GM03348 (cell line): ENCODE results near the gene SIGMAR1.

Experiments
- DNase-seq: peaks from one replicate; pipeline ENCODE4 v3.0.0; 2012; ENCODE audit warnings: low spot score

Gene SIGMAR1

GRCh38 chr9:34637356-34638137 is at the start of gene SIGMAR1:
SIGMAR1 (minus strand) TSS chr9:34637787; CDS start chr9:34637697, 90 bp downstream.
- peak; percentile 97 for DNase-seq

GRCh38 chr9:34686732-34687131 is 49.1 kb upstream of the SIGMAR1 start:
- DNase-seq: peak; percentile 43

DNA sequence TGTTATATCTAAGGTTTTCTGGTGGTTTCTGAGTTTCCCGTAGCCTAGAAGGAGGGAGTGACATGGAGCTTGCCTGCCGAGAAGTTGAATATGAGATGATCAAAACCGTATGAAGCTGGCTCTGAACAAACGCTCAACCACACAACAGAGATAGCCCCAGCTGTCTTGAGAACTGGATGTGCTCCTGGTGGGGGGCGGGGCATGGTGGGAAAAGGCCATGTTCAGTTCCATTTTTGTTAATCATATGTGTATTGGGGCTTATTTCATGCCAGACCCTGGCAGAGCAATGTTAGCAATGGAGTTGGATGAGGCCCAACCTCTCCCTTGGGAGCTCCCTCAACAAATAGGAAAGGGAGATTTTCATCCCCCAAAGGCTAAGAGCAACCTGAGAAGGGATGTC is 48.6 kb upstream of the SIGMAR1 start:
- peak; percentile 36 for DNase-seq

DNA sequence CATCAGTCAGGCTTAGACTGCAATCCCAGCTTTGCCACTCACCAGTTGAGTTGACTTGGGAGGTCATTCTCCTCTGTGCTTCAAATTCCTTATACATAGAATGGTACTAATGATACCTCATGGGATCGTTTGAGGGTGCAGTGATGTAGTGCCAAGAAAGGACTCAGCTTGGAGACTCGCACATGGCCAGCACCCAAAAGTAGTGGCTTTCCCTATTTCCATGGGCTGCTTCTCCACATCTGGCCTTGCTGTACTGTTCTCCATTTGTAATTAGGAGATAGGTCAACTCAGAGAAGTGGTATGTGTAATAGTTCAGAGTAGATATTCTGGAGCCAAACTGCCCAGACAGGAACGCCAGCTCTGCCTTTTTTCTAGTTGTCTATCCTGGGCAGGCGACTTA is 48.0 kb upstream of the SIGMAR1 start:
- DNase-seq: peak; percentile 51

GRCh38 chr9:34684816-34685215 is 47.2 kb upstream of the SIGMAR1 start:
- no peak for DNase-seq

DNA sequence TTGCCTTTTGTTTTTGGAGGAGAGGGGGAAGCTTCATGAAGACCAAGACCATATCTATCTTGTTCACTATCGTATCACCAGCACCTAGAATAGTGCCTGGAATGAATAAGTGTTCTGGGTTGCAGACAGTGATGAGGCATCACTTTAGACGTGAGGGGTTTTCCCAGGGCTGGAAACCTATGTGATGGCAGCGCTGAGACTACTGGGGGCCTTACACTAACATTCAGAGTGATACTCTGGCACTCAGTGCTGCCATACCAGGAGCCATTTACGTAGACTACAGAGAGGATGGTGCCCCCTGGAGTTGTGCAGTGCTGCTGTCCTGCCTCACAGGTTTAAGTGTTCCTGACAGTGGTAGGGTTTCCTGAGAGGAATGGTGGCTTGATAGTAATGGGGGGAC is 46.6 kb upstream of the SIGMAR1 start:
- DNase-seq: no peak

GRCh38 chr9:34675869-34676268 is 38.3 kb upstream of the SIGMAR1 start:
- DNase-seq: peak; percentile 33

DNA sequence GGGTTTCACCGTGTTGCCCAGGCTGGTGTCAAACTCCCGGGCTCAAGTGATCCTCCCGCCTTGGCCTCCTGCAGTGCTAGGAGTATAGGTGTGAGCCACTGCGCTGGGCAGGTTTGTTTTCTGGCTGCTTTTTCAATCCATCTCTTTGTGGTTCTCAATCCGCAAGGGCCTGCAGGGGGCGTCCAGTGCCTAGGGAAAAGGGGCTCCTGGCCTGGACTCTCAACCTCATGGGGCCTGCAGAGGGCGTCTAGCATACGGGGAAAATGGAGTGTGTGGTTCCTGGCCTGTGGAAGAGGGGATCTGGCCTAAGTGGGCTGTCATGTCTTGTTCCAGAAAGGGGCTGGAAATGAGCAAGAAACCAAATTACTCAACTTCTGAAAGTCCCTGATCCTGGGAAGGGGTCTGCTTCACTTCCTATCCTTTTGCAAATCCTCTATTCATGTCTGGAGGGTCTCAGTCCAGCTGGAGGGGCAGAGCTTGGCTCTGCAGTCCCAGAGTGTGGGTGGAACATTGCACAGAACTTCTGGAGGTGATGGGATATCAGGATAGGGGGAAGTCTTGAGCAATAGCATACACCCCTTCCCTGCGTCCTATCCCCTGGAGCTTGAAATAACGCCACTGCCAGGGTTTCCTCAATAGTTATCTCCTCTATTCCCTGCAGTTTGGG is 37.6 kb upstream of the SIGMAR1 start:
- DNase-seq: peak; percentile 84

DNA sequence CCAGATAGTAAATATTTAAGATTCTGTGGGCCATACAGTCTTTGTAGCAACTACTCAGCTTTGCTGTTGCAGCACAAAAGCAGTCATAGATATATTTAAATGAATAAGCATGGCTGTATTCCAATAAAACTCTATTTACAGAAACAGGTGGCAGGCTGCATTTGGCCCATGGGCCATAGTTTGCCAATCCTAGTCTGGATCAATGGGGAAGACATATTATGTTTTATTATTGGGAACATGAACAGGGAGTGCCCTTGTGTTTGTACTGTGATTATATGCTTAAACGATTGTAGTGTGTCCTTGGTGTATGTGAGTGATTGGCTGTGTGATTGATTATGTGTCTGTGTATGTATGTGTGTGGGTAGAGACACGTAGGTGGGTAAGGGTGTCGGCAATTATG is 36.9 kb upstream of the SIGMAR1 start:
- DNase-seq: no peak

DNA sequence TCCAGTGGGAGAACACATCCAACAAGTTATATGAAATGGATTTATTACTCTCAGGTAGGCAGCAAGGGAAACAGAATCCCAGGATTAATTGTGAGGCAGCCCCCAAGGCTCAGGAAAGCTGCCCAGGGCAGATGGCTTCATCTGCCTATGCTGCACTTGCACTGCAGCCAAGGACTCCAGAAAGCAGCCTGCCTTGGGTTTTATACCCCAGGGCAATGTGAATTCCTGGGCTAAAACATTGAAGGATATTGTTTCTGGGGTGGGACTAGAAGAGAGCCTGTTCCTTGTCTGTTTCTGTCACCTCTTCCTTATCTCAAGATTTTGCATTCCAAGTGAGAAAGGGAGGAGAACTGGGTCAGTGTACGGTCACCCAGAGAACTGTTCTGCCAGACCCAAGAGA is 33.7 kb upstream of the SIGMAR1 start:
- no peak for DNase-seq

- DNase-seq: no peak
Measured at GRCh38 chr9:34669809-34670562, 32.4 kb upstream of the SIGMAR1 start.

- peak; percentile 97 for DNase-seq
Measured at GRCh38 chr9:34665381-34666250, 28.0 kb upstream of the SIGMAR1 start.

- no peak for DNase-seq
Measured at GRCh38 chr9:34665067-34665380, 27.4 kb upstream of the SIGMAR1 start.

- peak; percentile 84 for DNase-seq
Measured at GRCh38 chr9:34664281-34665066, 26.9 kb upstream of the SIGMAR1 start.

- no peak for DNase-seq
Measured at GRCh38 chr9:34663303-34663605, 25.7 kb upstream of the SIGMAR1 start.

DNA sequence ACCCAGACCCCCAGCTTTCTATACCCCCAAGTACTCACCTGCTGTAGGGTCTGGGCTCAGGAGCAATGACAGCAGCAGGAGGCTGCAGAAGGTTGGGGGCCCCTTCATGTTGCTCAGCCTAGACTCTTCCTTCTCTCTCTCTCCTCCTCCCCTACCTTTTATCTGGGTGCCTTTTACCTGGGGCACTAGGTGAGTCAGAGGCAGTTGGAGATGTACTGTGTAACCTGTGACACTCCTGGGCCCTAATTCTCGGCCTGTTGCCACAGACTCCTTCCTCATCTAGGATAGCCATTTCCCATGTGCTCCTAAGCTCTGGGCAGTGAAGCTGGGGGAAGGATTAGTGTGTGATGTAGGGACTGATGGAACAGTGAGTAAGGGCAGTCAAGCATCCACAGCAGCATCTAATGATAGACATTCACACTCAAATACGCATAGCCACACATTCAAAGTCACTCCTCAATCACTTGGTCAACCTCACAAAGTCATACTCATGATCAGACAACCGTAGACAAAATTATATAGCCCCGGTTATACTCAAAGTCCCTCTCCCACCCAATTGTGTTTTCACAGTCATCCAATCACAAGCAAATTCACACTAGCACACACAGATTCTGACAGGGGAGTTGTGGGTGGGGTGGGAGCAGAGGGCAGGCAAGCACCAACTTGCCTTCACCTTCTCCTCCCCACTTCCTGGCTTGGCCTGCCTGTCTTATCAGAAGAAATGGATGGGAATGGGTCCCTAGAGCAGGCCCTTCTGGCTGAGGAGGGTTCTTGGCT is 25.1 kb upstream of the SIGMAR1 start, which contains the start of gene CCL27:
Gene CCL27, minus strand, starts transcription at position 132 of the 777 bp plus-strand sequence. Its CDS starts 24 bp downstream, at position 108.
- no peak for DNase-seq

- DNase-seq: no peak
Measured at GRCh38 chr9:34659592-34660253, 22.1 kb upstream of the SIGMAR1 start.

DNA sequence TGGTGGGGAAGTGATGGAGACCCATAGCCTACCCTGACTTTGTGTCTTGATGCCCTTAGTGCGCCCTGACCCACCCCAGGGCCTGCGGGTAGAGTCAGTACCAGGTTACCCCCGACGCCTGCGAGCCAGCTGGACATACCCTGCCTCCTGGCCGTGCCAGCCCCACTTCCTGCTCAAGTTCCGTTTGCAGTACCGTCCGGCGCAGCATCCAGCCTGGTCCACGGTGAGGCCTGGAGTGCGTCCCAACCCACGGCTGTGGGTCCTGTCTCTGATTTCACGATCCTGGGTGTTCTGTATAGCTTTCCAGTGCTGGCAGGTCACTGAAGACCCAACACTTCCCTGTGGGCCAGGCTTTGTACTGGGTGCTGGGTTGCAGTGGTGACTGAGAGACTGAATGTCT is 20.9 kb upstream of the SIGMAR1 start:
- DNase-seq: no peak

GRCh38 chr9:34656992-34657391 is 19.4 kb upstream of the SIGMAR1 start:
- no peak for DNase-seq

DNA sequence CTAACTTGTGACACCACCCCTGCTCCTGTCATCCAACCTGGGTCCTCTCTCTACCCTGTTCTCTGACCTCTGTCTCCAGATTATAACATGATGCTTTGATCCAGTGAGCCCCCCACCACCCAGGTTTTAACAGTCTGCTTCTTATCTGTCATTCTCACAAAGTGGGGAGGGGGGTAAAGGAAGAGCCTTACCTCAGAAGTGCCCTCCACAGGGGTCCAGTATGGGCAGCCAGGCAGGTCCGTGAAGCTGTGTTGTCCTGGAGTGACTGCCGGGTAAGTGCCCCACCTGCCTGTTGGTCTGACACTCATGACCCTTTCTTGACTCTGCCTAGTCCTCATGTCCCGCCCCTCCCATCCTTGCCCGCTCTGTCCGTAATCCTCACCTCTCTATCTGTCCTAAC is 17.8 kb upstream of the SIGMAR1 start:
- no peak for DNase-seq
